GM19025 (cell line): Measurements from ENCODE around the gene RACK1.

ENCODE experiments used
- ATAC-seq: cut with Tn5 transposase; IDR thresholded peaks from one replicate; pipeline ENCODE4 v1.9.1; 2021; ENCODE audit warnings: mild to moderate bottlenecking, low read depth, moderate library complexity; ENCODE audit not compliant: unreplicated experiment

The RACK1 gene

GRCh38 chr5:181234455-181235306, 9.0 kb downstream of the RACK1 start:
- ATAC-seq, result no peak

DNA sequence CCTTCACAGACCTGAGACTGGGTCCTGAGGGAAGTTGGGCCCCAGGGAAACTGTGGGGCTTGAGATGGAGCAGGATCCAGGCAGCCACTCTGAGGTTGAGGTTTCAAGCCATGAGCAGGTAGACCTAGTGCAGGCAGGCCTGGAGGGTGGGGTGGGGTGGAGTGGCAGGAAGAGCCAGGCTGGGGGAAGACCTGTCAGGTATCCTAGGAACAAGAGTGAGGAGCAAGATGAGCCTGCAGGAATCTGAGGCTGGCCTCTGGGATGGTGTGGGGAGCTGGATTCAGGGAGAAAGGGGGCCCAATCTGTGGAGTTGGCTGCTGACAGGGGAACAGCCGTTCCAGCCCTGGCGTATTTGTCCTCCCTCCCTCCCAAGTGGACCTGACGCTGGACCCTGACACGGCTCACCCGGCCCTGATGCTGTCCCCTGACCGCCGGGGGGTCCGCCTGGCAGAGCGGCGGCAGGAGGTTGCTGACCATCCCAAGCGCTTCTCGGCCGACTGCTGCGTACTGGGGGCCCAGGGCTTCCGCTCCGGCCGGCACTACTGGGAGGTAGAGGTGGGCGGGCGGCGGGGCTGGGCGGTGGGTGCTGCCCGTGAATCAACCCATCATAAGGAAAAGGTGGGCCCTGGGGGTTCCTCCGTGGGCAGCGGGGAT, 9.8 kb downstream of the RACK1 start:
- ATAC-seq, result no peak

DNA sequence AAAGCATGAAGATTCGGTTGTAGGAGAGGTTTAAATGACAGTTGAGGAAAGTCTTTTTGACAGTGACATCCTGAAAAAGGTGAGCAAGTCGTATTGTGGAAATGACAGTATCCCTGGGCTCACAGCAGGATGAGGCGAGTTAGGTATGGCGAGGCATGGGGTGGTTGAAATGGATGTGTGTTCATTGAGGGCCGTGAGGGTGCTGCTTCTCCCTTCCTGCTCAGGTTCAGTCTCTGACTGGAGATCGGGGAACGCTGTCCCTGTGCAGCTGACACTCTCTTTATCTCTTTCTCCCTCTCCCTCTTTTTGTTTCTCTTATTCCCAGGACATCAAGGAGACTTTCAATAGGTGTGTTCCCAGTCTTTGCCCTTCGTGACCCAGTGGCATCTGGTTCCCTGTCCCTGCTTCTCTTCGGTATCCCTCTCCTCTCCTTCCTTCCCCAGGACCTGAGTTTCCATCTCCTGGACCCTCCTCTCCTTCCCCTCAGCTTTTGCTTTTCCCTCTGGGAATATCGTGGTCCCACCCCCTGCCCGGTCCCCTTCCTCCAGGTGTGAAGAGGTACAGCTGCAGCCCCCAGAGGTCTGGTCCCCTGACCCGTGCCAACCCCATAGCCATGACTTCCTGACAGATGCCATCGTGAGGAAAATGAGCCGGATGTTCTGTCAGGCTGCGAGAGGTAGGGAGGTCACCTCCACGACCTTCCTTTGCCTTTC, 10.5 kb downstream of the RACK1 start:
- no peak for ATAC-seq

DNA sequence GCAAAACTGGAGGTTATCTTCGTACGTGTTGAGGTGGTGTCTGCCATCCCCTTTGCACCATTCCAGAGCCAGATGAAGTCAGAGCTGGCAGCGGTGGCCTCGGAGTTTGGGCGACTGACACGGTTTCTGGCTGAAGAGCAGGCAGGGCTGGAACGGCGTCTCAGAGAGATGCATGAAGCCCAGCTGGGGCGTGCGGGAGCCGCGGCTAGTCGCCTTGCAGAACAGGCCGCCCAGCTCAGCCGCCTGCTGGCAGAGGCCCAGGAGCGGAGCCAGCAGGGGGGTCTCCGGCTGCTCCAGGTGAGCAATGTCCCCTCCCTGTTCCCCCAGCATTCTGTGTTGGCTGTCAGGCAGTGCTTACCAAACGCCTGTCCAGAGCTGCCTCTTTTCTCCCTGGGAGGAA, 11.1 kb downstream of the RACK1 start:
- ATAC-seq, result no peak

DNA sequence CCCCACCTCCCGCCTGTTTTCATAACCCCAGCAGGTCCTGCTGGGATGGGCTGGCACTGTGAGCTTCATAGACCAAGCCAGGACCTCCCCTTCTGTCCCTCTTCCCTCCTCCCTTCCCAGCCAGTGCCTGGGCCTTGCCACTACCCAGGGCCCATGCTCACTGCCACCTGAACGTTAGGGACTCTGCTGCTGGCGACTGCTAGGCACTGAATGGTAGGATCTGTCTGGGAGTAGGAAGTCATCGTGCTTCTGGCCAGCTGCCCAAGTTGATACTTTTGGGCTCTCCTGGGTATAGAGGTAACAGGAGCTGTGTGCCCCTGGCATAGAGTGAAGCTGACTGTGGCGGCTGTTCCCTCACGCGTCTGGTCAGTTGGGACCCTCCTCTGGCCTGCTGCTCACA, 12.3 kb downstream of the RACK1 start:
- ATAC-seq, result no peak

DNA sequence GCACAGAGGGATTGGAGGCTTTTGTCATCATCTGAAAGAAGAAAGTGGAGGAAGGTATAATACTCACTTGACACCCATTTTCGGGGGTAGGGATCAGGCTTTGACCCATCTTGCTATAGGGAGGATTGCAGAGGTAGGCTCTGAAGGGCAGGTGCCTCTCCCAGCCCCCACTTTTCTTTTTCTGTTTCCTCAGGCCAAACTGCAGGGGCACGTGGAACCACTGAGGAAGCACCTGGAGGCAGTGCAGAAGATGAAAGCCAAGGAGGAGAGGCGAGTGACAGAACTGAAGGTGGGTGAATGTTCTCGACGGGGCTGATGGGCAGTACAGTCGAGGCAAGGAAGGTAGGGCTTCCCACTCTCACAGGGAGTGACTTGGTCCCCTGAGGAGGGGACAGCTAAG, 13.2 kb downstream of the RACK1 start:
- no peak for ATAC-seq

- no peak for ATAC-seq
These were observed 13.7 kb downstream of the RACK1 start for GRCh38 chr5:181229996-181230395.

GRCh38 chr5:181224390-181225229, 19.1 kb downstream of the RACK1 start:
- no peak for ATAC-seq

DNA sequence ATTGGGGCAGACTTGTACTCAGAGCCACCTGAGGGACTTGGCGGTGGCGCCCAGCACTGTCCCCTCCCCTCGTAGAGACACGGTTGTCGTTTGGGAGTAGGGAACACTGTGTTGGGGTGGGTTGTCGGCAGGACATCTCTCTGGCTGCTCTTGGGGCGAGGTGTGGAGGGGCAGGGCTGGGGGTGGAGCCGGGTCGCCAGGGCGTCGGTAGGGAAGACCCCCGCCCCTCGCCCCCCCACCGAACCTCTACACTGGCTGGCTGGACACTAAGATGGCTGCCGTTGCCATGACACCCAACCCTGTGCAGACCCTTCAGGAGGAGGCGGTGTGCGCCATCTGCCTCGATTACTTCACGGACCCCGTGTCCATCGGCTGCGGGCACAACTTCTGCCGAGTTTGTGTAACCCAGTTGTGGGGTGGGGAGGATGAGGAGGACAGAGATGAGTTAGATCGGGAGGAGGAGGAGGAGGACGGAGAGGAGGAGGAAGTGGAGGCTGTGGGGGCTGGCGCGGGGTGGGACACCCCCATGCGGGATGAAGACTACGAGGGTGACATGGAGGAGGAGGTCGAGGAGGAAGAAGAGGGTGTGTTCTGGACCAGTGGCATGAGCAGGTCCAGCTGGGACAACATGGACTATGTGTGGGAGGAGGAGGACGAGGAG, 19.8 kb downstream of the RACK1 start:
- ATAC-seq, result no peak

DNA sequence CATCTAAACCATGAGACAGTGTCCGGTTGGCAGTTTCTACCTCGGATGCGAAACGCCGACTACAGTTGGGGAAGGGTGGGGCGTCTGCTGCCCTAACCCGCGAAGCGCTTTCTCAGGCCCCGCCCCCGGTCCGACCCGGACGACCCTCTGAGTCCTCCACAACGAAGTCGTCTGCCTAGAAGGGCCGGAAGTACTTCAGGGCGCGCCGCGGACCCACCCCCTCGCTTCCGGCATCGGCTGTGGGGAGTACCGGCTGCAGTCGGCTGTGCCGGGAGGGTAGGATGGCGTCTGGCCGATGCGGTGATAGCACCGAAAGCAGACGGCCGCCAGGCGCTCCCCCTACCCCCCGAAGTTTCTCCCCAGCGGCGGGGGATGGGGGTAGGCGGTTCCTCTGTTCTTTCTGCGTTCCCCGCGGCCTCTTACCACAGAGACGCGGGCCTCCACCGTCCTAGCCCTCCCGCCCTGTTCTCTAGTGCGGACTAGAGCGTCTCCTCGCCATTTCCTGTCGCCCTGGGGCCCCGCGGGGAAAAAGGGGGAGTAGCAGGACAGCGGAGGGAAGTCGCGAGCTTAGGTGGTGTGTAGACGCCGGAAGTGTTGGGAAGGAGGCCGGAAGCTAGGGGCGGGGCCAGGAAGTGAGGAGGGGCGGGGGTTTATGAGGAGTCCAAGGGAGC, 20.5 kb downstream of the RACK1 start, which contains the start of gene TRIM41:
TRIM41 (plus strand) TSS at position 224 of the 671 bp plus-strand sequence. CDS start 719 bp downstream, outside the sequence.
- peak; percentile 67 for ATAC-seq

- ATAC-seq, result no peak
These were observed 21.1 kb downstream of the RACK1 start for GRCh38 chr5:181222630-181223057.

- peak; percentile 24 for ATAC-seq
These were observed 21.7 kb downstream of the RACK1 start for GRCh38 chr5:181221792-181222629.

- no peak for ATAC-seq
These were observed 22.5 kb downstream of the RACK1 start for GRCh38 chr5:181221105-181221791.

GRCh38 chr5:181220178-181220515, 23.6 kb downstream of the RACK1 start:
- ATAC-seq, result no peak

GRCh38 chr5:181219262-181220177, 24.2 kb downstream of the RACK1 start:
- no peak for ATAC-seq

GRCh38 chr5:181218795-181219124, 24.9 kb downstream of the RACK1 start:
- ATAC-seq, result no peak

- ATAC-seq, result no peak
These were observed 26.0 kb downstream of the RACK1 start for GRCh38 chr5:181217803-181218062.
